Mesothelial cell of epicardium (in vitro differentiated cells): Measurements from ENCODE around the gene SLC25A11. TPM values are rescaled to one million over a fixed set of nuclear protein-coding genes. Genes with fewer than 3 reads are reported as not detected.
A peak's percentile ranks its signal among the peaks of the same experiment; 100 is the strongest.

Experiments used
- DNase-seq, 2 experiments: peaks; one replicate each; pipeline ENCODE4 v3.0.0; 2021; ENCODE audit warnings: low spot score in 2 of 2; ENCODE audit not compliant: unreplicated experiment in 2 of 2
- H3K27ac Mint-ChIP-seq: 2 replicates; pipeline ENCODE4 v1.8.0; 2021; ENCODE audit warnings: mixed read lengths
- H3K27me3 Mint-ChIP-seq: 2 replicates; pipeline ENCODE4 v1.8.0; 2021; ENCODE audit warnings: low read depth, mixed read lengths
- H3K36me3 Mint-ChIP-seq: 2 replicates; pipeline ENCODE4 v1.8.0; 2021; ENCODE audit warnings: mixed read lengths
- H3K4me1 Mint-ChIP-seq: 2 replicates; pipeline ENCODE4 v1.8.0; 2021; ENCODE audit warnings: mixed read lengths
- H3K4me3 Mint-ChIP-seq: 2 replicates; pipeline ENCODE4 v1.8.0; 2021; ENCODE audit warnings: mild to moderate bottlenecking, moderate library complexity, mixed read lengths
- H3K9me3 Mint-ChIP-seq: 2 replicates; pipeline ENCODE4 v1.8.0; 2021; ENCODE audit warnings: mixed read lengths
- total RNA-seq: library from RNA; stranded (reverse); gene quantifications from 3 replicates; pipeline ENCODE4 v1.2.1, GENCODE V29; 2021
- TF ChIP-seq, protein P1 (sequence below): fragments of 200-600 bp; sonication (generic); IDR thresholded peaks from one replicate; pipeline ENCODE4 v1.5.0; 2021; ENCODE audit warnings: antibody characterized with exemption; ENCODE audit not compliant: unreplicated experiment

Gene SLC25A11
- total RNA-seq, 1 donor from 2014 or later = 53.9 TPM

DNA sequence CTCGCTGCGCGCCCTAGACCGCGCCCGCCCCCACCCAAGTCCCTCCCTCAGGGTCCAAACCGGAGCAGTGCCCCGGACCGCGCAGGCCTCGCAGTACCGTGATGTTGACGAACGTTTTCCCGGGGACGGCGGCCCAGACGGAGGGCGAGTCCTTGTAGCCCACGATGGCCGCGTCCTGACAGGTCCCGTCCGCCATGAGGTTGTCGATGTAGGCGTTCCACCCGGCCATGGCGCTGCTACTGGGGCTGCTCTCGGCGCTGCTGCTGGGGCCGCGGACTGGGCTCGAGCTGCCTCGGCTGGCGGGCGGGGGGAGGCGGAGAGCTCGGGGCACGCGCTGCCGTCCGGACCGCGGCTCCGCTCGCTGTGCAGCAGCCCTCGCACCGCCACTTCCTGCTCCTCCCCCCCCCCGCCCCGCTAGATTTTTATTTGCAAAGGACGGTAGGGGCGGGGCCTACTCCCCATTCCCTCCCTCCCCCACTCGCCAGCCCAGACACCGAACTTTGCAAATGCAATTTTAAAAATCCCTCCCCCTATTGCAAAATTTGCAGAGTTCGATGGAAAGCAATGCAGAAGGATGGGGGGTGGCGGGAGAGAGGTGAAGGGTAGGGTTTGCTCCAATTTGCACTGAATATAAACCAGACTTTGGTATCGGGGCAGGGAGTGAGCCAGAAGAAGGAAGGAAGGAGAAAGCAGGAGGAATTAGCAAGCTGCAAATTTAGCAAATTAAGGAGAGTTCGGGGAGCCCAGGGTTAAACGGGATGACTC is 8.5 kb upstream of the SLC25A11 start, which contains the start of gene PFN1:
Gene PFN1 (minus strand): TSS at position 365 of the 765 bp plus-strand sequence. CDS start 136 bp downstream, at position 229.
- Mint-ChIP-seq H3K9me3 (no peaks in the 10 kb centered on the region), H3K36me3 (peaks cover 8% of the 10 kb centered on the region), H3K4me3 (peak within 1 kb of the TSS; percentile 93), H3K4me1 (peaks cover 41% of the 10 kb centered on the region), H3K27me3 (no peaks in the 10 kb centered on the region), H3K27ac (peak within 1 kb of the TSS; percentile 99)
- DNase-seq = peak; percentile 76 to 77
- TF ChIP-seq, protein P1, sequence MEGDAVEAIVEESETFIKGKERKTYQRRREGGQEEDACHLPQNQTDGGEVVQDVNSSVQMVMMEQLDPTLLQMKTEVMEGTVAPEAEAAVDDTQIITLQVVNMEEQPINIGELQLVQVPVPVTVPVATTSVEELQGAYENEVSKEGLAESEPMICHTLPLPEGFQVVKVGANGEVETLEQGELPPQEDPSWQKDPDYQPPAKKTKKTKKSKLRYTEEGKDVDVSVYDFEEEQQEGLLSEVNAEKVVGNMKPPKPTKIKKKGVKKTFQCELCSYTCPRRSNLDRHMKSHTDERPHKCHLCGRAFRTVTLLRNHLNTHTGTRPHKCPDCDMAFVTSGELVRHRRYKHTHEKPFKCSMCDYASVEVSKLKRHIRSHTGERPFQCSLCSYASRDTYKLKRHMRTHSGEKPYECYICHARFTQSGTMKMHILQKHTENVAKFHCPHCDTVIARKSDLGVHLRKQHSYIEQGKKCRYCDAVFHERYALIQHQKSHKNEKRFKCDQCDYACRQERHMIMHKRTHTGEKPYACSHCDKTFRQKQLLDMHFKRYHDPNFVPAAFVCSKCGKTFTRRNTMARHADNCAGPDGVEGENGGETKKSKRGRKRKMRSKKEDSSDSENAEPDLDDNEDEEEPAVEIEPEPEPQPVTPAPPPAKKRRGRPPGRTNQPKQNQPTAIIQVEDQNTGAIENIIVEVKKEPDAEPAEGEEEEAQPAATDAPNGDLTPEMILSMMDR = no peak

DNA sequence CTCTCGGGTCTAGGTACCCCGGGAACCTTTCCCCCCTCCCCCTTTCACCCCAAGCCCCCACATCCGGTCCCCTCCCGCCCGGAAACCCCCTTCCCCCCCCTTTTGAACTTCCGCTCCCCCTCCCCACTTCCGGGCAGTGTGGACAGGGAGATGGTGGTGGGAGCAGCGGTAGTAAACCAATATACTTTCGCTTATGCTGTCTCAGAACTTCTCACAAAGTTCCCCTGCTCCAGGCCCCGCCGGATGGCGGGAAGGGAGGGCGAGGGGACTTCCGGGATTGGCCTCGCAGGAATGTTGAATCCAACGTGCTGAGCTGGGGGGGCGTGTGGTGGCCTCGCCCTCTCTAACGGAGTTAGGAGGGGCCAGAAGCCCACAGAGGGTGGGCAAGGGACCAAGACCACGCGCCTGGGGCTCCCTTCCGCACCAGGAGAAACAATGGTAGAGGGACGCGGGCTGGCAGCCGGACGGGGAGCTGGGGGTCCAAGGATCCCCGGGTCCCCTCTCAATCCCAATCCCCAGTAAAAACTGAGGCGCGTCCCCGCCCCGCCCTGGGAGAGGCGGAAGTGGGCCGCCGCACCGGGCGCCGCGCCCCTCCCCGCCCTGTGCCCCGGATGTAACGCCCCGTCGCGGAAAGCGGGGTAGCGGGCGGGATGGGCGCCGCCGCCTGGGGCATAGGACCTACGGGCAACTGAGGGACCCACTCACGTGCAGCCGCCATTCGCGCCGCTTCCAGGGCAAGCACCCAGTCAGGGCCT is 7.7 kb upstream of the SLC25A11 start:
- H3K36me3 Mint-ChIP-seq = peaks cover 8% of the 10 kb centered on the region
- peak overlapping the region; percentile 93 for H3K4me3 Mint-ChIP-seq
- peak; percentile 56 to 71 for DNase-seq
- peak overlapping the region; percentile 98 for H3K27ac Mint-ChIP-seq
- TF ChIP-seq, protein P1 = no peak
- H3K27me3 Mint-ChIP-seq = no peaks in the 10 kb centered on the region
- no peaks in the 10 kb centered on the region for H3K9me3 Mint-ChIP-seq
- H3K4me1 Mint-ChIP-seq = peaks cover 41% of the 10 kb centered on the region

DNA sequence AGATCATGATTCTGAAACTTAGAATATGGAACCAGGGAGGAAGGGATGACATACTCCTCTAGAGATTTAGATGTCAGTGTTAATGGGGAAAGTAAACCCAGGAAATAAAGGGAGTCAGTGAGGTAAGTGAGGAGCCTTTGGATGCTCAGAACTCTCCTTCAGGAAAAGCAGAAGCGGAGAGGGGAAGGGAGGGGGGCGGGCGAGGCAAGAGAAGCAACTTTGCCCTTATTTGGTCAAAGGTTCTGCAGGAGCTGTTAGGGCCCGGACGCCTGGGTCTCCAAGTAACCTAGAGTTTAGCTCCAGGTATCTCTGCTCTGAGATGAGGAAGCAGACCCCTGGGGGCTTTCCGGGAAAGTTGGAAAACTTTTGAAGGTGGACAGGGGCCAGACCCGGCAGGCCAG is 7.2 kb upstream of the SLC25A11 start:
- Mint-ChIP-seq H3K4me3 (peak overlapping the region; percentile 93), H3K4me1 (peaks cover 41% of the 10 kb centered on the region), H3K36me3 (peaks cover 8% of the 10 kb centered on the region)

DNA sequence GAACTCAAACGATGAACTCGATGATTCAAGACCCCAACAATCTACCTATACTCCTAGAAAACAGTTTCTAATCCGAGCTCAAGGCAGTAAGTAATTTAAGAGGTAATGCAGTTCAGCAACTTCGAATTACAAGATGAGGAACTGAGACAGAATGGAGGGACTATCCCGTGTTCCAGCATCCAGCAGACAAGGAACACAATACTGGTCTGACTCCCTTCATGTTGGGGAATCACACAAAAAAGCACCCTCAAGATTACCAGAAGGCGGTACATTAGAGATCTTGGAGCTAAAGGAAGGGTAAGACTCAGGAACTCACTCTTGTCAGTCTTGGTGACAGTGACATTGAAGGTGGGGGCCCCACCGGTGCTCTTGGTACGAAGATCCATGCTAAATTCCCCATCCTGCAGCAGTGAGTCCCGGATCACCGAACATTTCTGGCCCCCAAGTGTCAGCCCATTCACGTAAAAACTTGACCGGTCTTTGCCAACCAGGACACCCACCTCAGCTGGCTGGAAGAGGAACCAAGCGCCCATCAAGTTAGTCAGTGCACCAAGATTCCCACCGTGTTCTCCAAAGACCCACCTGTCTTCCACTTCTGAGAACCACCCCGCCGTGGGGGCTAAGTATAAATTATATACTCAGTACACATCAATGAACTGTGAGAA is 6.6 kb upstream of the SLC25A11 start:
- TF ChIP-seq, protein P1 = no peak
- Mint-ChIP-seq H3K4me1 (peaks cover 42% of the 10 kb centered on the region), H3K27ac (peak overlapping the region; percentile 93), H3K27me3 (no peaks in the 10 kb centered on the region), H3K4me3 (peak overlapping the region; percentile 93), H3K36me3 (peaks cover 8% of the 10 kb centered on the region), H3K9me3 (no peaks in the 10 kb centered on the region)
- DNase-seq = no peak

More for the DNA sequence above, 7.2 kb upstream of the SLC25A11 start:
- TF ChIP-seq, protein P1 = no peak
- H3K27ac Mint-ChIP-seq = peak overlapping the region; percentile 93
- no peaks in the 10 kb centered on the region for H3K27me3 Mint-ChIP-seq
- no peak for DNase-seq
- no peaks in the 10 kb centered on the region for H3K9me3 Mint-ChIP-seq

DNA sequence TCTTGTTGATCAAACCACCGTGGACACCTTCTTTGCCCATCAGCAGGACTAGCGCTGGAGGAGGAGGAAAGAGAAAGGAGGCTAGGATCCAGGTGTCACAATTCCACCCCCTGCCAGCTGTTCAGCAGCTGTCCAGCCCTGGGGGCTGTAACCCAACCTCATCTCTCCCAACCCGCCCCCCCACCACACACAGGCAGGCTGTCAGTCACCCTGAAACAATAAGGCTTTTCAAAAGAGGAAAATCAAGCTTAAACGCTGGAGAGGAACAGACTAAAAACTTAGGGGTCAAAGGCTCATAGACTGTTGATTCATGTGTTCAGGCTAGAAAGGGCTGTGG is 6.1 kb upstream of the SLC25A11 start:
- Mint-ChIP-seq H3K4me1 (peaks cover 42% of the 10 kb centered on the region), H3K27me3 (no peaks in the 10 kb centered on the region), H3K9me3 (no peaks in the 10 kb centered on the region), H3K27ac (peak overlapping the region; percentile 93), H3K36me3 (peaks cover 8% of the 10 kb centered on the region), H3K4me3 (peak overlapping the region; percentile 93)
- TF ChIP-seq, protein P1 = no peak
- no peak for DNase-seq
